ENCODE data around the gene PELO.
A peak's percentile ranks its signal among the peaks of the same experiment; 100 is the strongest.
"Not testable (repeated sequence)": the region's sequence is repeated elsewhere in the genome, so short reads cannot be mapped to it uniquely, and the experiment has no call there.

PELO gene

DNA sequence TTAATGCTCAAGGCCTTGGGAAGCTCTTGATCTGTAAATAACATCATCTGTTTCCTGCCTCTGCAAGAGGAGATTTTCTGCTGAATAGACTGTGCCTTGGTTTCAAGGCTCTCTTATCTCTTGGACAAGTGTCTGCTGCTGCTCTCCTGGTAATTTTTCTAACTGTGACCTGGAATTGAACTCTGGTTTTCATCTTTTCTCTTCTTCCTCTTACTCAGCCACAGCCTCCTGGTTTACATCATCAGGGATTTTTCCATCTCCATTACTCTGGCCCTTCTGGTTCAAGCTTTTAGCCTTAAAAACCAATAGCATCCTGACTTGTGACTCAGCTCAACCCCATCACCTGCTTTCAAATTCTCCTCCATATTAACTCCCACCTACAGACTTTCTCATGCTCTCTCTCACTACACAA, 49.6 kb upstream of the PELO start (continued):
- TF ChIP-seq CSDC2 (CRISPR knock-in tag; IDR thresholded peaks at IDR 0.05), result 0 out of 2 replicates have a peak, but pooled peaks have one; percentile 37

DNA sequence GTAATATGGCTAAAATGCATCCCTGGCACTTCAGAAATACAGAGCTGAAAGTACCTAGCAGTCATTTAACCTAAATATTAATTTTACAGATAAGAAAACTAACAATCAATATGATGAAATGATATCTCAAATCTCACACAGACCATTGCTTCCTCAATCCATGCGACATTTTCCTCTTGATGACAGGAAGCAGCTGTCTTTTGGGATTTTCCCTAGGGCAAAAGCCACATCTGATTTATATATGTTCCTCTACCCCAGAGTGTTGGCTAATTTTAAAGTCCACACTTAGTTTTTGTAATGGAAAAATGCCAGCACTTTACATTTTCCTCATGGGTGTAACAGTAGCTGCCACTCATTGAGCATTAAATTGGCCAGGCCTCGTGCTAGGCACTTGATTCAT, 47.7 kb upstream of the PELO start:
- no peak for ATAC-seq
- TF ChIP-seq, protein P1, sequence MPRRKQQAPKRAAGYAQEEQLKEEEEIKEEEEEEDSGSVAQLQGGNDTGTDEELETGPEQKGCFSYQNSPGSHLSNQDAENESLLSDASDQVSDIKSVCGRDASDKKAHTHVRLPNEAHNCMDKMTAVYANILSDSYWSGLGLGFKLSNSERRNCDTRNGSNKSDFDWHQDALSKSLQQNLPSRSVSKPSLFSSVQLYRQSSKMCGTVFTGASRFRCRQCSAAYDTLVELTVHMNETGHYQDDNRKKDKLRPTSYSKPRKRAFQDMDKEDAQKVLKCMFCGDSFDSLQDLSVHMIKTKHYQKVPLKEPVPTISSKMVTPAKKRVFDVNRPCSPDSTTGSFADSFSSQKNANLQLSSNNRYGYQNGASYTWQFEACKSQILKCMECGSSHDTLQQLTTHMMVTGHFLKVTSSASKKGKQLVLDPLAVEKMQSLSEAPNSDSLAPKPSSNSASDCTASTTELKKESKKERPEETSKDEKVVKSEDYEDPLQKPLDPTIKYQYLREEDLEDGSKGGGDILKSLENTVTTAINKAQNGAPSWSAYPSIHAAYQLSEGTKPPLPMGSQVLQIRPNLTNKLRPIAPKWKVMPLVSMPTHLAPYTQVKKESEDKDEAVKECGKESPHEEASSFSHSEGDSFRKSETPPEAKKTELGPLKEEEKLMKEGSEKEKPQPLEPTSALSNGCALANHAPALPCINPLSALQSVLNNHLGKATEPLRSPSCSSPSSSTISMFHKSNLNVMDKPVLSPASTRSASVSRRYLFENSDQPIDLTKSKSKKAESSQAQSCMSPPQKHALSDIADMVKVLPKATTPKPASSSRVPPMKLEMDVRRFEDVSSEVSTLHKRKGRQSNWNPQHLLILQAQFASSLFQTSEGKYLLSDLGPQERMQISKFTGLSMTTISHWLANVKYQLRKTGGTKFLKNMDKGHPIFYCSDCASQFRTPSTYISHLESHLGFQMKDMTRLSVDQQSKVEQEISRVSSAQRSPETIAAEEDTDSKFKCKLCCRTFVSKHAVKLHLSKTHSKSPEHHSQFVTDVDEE (CRISPR knock-in tag; IDR thresholded peaks at IDR 0.05), result no peak
- TF ChIP-seq SNAI2 (CRISPR knock-in tag; IDR thresholded peaks at IDR 0.05), result no peak
- no peak for TF ChIP-seq OSR1 (CRISPR knock-in tag; IDR thresholded peaks at IDR 0.05)
- no peak for TF ChIP-seq TCF4 (CRISPR knock-in tag; IDR thresholded peaks at IDR 0.05; ENCODE audit: borderline replicate concordance)
- TF ChIP-seq, protein P2, sequence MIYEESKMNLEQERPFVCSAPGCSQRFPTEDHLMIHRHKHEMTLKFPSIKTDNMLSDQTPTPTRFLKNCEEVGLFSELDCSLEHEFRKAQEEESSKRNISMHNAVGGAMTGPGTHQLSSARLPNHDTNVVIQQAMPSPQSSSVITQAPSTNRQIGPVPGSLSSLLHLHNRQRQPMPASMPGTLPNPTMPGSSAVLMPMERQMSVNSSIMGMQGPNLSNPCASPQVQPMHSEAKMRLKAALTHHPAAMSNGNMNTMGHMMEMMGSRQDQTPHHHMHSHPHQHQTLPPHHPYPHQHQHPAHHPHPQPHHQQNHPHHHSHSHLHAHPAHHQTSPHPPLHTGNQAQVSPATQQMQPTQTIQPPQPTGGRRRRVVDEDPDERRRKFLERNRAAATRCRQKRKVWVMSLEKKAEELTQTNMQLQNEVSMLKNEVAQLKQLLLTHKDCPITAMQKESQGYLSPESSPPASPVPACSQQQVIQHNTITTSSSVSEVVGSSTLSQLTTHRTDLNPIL (CRISPR knock-in tag; IDR thresholded peaks at IDR 0.05; ENCODE audit: low read depth), result no peak
- TF ChIP-seq PATZ1 (CRISPR knock-in tag; IDR thresholded peaks at IDR 0.05; ENCODE audit: borderline replicate concordance), result no peak
- no peak for TF ChIP-seq ZC3H10 (CRISPR knock-in tag; IDR thresholded peaks at IDR 0.05)

- no peak for ATAC-seq
- TF ChIP-seq BACH2 (CRISPR knock-in tag; IDR thresholded peaks at IDR 0.05; ENCODE audit: borderline replicate concordance) (no peak), ARNTL (CRISPR knock-in tag; IDR thresholded peaks at IDR 0.05; ENCODE audit: borderline replicate concordance, low read depth) (no peak)
Measured at GRCh38 chr5:52743012-52743411, 44.7 kb upstream of the PELO start.

DNA sequence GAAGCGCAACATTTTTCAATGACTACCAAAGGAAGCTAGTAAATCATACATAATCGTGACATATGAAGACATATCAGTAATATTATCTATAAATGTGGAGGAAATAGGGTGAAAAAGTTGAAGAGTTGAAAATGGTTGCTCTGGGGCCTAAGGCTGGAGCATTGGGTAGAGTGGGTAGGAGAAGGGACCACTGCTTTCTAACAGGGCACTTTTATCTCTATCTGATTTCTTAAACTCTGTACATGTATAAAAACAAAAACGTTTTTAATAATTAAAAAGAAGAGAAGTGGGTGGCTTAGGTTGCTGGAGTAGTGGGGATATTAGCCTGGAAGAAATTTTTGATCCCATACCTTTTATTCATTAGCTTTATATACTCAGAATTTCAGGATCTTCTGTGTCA, 44.2 kb upstream of the PELO start:
- ATAC-seq, result peak; percentile 32
- TF ChIP-seq CSRNP3 (CRISPR knock-in tag; IDR thresholded peaks at IDR 0.05) (no peak), ZNF565 (CRISPR knock-in tag; conservative IDR thresholded peaks at IDR 0.05; ENCODE audit: low read depth) (no peak), ZC3H10 (CRISPR knock-in tag; IDR thresholded peaks at IDR 0.05) (no peak), ZNF8 (CRISPR knock-in tag; IDR thresholded peaks at IDR 0.05) (no peak), GLIS3 (CRISPR knock-in tag; IDR thresholded peaks at IDR 0.05) (no peak), ISL1 (CRISPR knock-in tag; IDR thresholded peaks at IDR 0.05) (no peak), ZFP3 (CRISPR knock-in tag; IDR thresholded peaks at IDR 0.05) (no peak), SNAI2 (CRISPR knock-in tag; IDR thresholded peaks at IDR 0.05) (no peak), ZNF70 (CRISPR knock-in tag; IDR thresholded peaks at IDR 0.05) (no peak)

DNA sequence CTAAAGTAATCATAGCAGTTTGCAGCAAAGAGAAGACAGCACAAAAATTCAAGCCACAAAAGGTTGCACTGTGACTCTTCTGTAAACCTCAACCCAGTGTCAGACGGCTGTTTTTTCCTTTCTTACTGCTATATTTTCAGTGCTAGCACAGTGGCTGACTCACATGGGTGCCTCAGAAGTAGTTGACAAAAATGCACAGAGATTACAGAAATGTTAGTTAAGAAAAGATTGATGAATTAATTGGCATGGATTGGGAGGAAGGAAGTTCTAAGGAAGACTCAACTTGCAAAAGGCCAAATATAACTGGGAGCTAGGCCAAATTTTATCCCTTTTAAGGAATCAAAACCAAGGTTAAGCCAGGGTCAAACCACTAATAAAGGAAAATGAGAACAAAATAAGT, 43.7 kb upstream of the PELO start:
- TF ChIP-seq TOX (CRISPR knock-in tag; IDR thresholded peaks at IDR 0.05; ENCODE audit: borderline replicate concordance) (peak; percentile 64; the same call in 1 of the 2 replicates), ZNF8 (CRISPR knock-in tag; IDR thresholded peaks at IDR 0.05) (no peak)
- ATAC-seq, result peak; percentile 83

GRCh38 chr5:52744867-52745458, 42.8 kb upstream of the PELO start:
- ATAC-seq, result not testable (repeated sequence)
